ENCODE measurements around the gene CPEB2. TPM values are rescaled to one million over a fixed set of nuclear protein-coding genes. Genes with fewer than 3 reads are reported as not detected.

CPEB2 gene
- total and polyA plus RNA-seq, 10 donors: 3.2 to 21.8 (median 15.4) TPM

DNA sequence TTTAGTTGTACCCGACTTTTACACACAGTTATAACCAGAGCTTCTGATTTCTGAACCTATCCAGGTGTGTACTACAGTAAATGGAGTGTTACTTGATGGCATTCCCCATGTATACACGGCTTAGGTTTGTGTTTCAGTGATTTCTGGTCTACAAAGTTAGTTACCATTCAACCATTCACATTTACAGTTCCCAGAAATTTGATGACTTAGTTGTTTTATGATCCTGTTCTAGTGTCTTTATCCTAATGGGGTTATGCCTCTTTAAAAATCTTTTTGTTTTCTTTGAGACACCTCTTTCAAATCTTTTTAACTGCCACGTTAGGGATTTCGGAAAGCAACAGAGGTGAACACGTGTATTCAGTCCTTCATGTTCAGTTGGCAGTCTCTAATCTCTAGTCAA, 23.4 kb downstream of the CPEB2 start:
- TF ChIP-seq POLR2A (IDR thresholded peaks at IDR 0.05) (no peak), POLR2AphosphoS5 (IDR thresholded peaks at IDR 0.05) (no peak)
- TF ChIP-seq, protein P1, sequence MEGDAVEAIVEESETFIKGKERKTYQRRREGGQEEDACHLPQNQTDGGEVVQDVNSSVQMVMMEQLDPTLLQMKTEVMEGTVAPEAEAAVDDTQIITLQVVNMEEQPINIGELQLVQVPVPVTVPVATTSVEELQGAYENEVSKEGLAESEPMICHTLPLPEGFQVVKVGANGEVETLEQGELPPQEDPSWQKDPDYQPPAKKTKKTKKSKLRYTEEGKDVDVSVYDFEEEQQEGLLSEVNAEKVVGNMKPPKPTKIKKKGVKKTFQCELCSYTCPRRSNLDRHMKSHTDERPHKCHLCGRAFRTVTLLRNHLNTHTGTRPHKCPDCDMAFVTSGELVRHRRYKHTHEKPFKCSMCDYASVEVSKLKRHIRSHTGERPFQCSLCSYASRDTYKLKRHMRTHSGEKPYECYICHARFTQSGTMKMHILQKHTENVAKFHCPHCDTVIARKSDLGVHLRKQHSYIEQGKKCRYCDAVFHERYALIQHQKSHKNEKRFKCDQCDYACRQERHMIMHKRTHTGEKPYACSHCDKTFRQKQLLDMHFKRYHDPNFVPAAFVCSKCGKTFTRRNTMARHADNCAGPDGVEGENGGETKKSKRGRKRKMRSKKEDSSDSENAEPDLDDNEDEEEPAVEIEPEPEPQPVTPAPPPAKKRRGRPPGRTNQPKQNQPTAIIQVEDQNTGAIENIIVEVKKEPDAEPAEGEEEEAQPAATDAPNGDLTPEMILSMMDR (IDR thresholded peaks at IDR 0.05 in 8 of 11, conservative IDR thresholded peaks at IDR 0.05 in 3 of 11): no peak
- WGBS, 5 donors: 86 to 98% (median 95%) methylated on average over 5 of the region's 5 CpGs
- intact Hi-C loops (cut with DNase I; ENCODE audit: low total_unique reads): no loop called here
- Histone ChIP-seq H3K9me3 (no peaks in the 10 kb centered on the region), H3K36me3 (peaks cover 0 to 13% (median 3%) of the 10 kb centered on the region in 6 donors), H3K4me3 (no peak overlapping the region), H3K27me3 (replicated peaks in 1 of 7) (no peaks in the 10 kb centered on the region), H3K27ac (no peak overlapping the region), H3K4me1 (peaks cover 6 to 53% (median 18%) of the 10 kb centered on the region in 6 donors)
- DNase-seq: no peak

DNA sequence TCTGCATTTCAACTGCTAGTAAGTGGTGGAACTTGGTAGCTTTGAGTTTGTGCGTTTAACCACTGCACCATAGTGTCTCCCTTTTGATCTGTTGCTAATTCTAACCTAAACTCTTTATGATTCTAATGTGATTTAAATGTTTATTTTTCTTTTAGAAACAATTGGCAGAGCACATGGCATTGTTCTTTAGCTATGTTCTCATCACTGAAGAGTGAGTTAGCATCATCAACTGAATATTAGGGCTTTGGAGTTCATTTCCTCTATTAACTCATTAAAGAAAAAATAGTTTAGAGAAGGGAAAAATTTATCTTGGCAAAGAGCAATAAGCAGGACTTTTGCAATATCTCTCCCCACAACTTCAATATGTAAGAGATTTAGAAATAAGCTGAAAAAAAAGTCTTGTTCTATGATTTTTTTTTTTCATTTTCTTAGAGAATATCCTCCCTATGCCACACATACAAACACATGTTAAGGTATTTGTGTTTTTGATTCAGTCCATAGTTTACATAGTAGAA, 25.7 kb downstream of the CPEB2 start:
- H3K4me1 ChIP-seq: peaks cover 0 to 52% (median 21%) of the 10 kb centered on the region in 6 donors
- TF ChIP-seq POLR2AphosphoS5 (IDR thresholded peaks at IDR 0.05) (no peak), POLR2A (IDR thresholded peaks at IDR 0.05) (no peak)
- TF ChIP-seq, protein P1 (IDR thresholded peaks at IDR 0.05 in 8 of 11, conservative IDR thresholded peaks at IDR 0.05 in 3 of 11): no peak
- H3K27ac ChIP-seq: no peak overlapping the region
- H3K4me3 ChIP-seq: no peak overlapping the region
- no peak for DNase-seq
- WGBS, 5 donors: 95 to 100% (median 98%) methylated on average over 1 of the region's 1 CpG
- H3K27me3 ChIP-seq (replicated peaks in 1 of 7): no peaks in the 10 kb centered on the region
- H3K9me3 ChIP-seq: no peaks in the 10 kb centered on the region
- intact Hi-C loops (cut with DNase I; ENCODE audit: low total_unique reads): no loop called here
- peaks cover 0 to 14% (median 3%) of the 10 kb centered on the region in 6 donors for H3K36me3 ChIP-seq

DNA sequence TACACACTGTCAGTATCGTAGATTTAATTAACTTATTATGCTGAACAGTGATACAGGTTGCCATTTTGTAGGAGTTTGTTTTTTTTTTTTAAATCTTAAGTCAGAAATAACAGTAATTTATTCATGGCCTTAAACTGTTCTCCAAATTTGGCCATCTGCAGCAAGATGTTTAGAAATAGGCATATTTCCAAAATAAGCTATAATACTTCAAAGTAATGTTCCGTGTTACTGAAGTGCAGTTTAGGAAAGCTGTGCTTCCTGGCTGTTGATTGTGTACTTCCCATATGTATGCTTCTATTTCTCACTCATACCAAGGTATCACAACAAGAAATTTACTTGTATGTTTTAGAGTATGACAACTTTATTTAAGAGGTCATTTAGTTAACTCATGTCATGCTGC, 28.9 kb downstream of the CPEB2 start:
- no peak for TF ChIP-seq POLR2AphosphoS5 (IDR thresholded peaks at IDR 0.05)
- TF ChIP-seq POLR2A (IDR thresholded peaks at IDR 0.05): no peak
- TF ChIP-seq, protein P1 (IDR thresholded peaks at IDR 0.05 in 8 of 11, conservative IDR thresholded peaks at IDR 0.05 in 3 of 11): no peak
- WGBS, 5 donors: 72 to 81% (median 76%) methylated on average over 2 of the region's 2 CpGs

DNA sequence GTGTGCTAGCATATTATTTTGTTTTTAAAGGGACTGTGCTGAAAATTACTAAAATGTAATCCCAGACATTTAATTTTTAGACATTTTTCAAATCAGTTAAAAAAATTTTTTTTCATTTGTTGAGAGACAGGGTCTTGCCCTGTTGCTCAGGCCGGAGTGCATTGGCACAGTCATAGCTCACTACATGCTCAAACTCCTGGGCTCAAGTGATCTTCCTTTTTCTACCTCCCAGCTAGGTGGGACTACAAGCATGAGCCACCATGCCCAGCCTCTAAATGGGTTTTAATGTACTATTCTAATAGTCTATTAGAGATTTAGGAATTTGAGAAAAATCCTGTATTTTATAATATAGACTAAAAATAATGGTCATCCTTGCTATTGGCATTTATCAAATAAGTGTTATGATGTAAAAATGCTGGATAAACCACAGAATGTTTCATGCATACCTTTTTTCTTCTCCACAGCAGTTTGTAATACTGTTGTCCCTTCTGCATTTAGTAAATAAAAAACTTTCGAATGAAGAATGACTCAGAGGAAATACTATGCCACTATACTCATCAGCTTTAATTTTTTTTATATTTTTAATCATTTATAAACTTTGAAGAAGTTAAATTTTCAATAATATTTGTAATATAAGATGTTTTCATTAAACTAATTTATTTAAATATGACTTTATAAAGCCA, 29.9 kb downstream of the CPEB2 start:
- peak overlapping the region in 2 of 8 donors; percentile 60 to 72 for H3K27ac ChIP-seq
- H3K27me3 ChIP-seq (replicated peaks in 1 of 7): no peaks in the 10 kb centered on the region
- H3K4me3 ChIP-seq: no peak overlapping the region
- no peaks in the 10 kb centered on the region for H3K9me3 ChIP-seq
- H3K4me1 ChIP-seq: peaks cover 0 to 67% (median 21%) of the 10 kb centered on the region in 6 donors
- intact Hi-C loops (cut with DNase I; ENCODE audit: low total_unique reads): no loop called here
- peaks cover 0 to 30% (median 6%) of the 10 kb centered on the region in 6 donors for H3K36me3 ChIP-seq
- no peak for TF ChIP-seq POLR2A (IDR thresholded peaks at IDR 0.05)
- no peak for DNase-seq
- WGBS, 5 donors: 79 to 88% (median 84%) methylated on average over 2 of the region's 2 CpGs

More for the DNA sequence above, 28.9 kb downstream of the CPEB2 start:
- no peak overlapping the region for H3K27ac ChIP-seq
- H3K4me3 ChIP-seq: no peak overlapping the region
- H3K4me1 ChIP-seq: peaks cover 0 to 67% (median 21%) of the 10 kb centered on the region in 6 donors
- H3K27me3 ChIP-seq (replicated peaks in 1 of 7): no peaks in the 10 kb centered on the region
- peaks cover 0 to 29% (median 9%) of the 10 kb centered on the region in 6 donors for H3K36me3 ChIP-seq
- H3K9me3 ChIP-seq: no peaks in the 10 kb centered on the region
- DNase-seq: no peak
- intact Hi-C loops (cut with DNase I; ENCODE audit: low total_unique reads): no loop called here
